Retinal pigment epithelial cell (primary cell): ENCODE results near the gene GBP3.
"Not testable (repeated sequence)": the region's sequence is repeated elsewhere in the genome, so short reads cannot be mapped to it uniquely, and the experiment has no call there.

Experiments
- DNase-seq: peaks from one replicate; pipeline ENCODE4 v3.0.0-alpha.2; 2010; ENCODE audit warnings: low read depth
- H3K4me3 ChIP-seq: 2 replicates; pipeline ENCODE4 v1.5.1; 2011; ENCODE audit warnings: mild to moderate bottlenecking, low read length, control low read depth, moderate library complexity
- CTCF ChIP-seq: conservative IDR thresholded peaks from 2 replicates; pipeline ENCODE4 v1.5.1; 2011; ENCODE audit warnings: low read depth, low read length, control low read depth, inconsistent platforms

Gene GBP3

DNA sequence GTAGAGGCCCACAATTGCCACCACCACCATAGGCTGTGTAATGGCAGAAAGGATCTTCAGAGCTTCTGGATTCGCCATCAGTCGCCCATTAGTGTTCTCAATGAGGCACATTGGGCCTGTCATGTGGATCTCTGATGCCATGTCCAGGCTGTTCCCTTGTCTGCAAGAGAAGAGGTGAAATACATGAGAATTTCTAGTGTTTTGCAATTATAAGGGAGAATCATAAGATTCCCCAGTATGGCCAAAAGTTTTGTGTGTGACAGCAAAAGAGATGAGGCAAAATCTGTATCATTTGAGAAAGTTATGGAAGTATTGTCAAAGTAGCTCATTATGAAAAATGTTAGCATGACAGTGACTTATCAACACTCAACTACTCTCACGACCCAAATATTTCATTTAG, 40.4 kb upstream of the GBP3 start:
- DNase-seq: no peak
- TF ChIP-seq CTCF: no peak
- H3K4me3 ChIP-seq: no peak overlapping the region

DNA sequence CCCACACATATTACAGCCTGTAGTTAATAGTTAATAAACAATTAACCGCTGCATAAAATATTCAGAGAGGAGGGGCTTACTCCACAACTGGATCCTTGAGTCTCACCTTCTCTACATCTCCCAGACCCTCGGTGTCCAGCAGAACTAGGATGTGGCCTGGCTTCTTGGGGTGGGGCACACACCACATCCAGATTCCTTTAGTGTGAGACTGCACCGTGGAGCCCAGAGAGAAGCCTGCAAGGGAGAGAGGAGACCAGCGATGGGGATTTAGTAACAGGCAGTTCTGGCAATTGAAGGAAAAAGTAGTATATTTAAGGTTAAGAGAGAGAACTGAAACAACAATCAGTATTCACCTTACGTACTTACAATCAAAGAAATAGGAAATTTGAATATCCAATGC, 37.4 kb upstream of the GBP3 start:
- no peak overlapping the region for H3K4me3 ChIP-seq

DNA sequence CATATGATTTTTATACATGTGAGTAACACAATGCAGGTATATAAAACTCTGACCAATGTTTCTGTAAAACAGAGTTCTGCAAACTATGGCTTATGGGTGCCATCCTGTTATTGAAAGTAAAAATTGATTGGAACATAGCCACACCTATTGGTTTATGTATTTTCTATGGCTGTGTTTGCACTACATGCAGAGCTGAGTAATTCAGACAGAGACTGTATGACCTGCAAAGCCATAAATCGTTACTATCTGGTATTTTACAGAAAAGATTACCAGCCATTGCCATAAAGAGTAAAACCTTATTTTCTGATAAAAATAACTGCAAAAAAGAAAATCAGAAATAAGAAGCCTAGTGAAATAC, 29.3 kb upstream of the GBP3 start:
- no peak overlapping the region for H3K4me3 ChIP-seq
- no peak for DNase-seq
- TF ChIP-seq CTCF: no peak

More for the DNA sequence above, 37.4 kb upstream of the GBP3 start:
- TF ChIP-seq CTCF: no peak
- no peak for DNase-seq

- DNase-seq: no peak
- H3K4me3 ChIP-seq: no peak overlapping the region
- no peak for TF ChIP-seq CTCF
These were observed 28.8 kb upstream of the GBP3 start for GRCh38 chr1:89051300-89051954.

DNA sequence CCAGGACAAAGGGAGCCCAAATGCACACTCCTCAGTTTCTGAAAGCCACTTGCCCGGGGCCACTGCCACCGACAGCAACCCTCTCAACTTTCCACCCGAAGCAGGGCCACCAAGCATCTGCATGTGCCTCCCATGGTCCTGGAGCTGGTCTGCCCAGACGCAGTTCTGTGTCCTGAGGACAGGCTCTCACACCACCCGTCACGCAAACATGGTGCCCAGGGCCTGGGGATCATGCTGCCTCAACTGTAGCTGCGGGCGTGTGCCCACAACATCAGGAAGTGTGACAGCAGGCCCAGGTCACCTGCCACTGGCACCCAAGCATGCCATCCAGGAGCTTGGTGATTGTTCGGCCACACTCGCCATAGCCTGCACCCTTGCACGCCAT, 28.0 kb upstream of the GBP3 start:
- no peak for TF ChIP-seq CTCF
- no peak overlapping the region for H3K4me3 ChIP-seq
- no peak for DNase-seq

GRCh38 chr1:89049901-89050648, 27.4 kb upstream of the GBP3 start:
- H3K4me3 ChIP-seq, DNase-seq: not testable (repeated sequence)

GRCh38 chr1:89049187-89049586, 26.5 kb upstream of the GBP3 start:
- not testable (repeated sequence) for H3K4me3 ChIP-seq, DNase-seq

GRCh38 chr1:89047734-89048133, 25.1 kb upstream of the GBP3 start:
- DNase-seq: no peak
- no peak overlapping the region for H3K4me3 ChIP-seq
- no peak for TF ChIP-seq CTCF

DNA sequence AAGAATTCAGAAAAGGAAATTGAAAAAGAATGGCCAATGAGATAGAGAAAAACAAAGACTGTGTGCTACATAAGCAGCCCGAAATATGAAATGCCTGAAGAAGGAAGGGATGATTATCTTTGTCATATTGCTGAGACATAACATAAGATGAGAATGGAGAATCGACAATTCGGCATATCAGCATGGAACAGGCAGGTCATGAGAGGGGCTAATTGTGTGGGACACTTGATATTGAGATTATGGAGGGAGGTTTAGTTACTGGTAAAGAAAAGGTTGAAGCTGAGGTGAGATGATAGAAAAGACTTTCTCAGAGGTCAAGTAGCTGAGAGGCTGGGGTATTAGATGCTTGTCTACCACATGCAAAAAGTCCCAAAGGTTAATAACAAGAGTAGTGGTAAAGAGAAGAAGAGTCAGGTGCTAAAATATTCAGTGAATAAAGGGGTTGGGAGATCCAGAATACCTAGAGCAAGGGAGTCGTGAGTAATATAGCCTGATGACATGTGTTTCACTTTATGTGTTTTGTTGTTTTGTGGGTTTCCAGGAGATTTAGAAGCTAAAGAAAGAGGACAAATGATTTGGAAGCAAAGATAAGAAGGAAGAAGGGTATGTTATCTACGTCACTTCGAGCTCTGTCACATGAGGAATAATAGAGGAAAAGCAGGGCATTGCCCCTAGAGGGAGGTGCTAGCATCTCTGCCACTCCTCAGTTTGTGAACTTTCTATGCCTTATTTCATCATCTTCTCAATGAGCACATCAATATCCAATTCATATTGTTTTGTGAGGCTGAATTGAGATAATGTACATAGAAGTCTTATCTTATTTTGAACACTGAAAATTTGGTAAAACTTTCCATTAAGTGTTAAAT, 23.9 kb upstream of the GBP3 start:
- H3K4me3 ChIP-seq, DNase-seq: not testable (repeated sequence)
